Measurements from ENCODE around the gene CTIF. TPM values are rescaled to one million over a fixed set of nuclear protein-coding genes. Genes with fewer than 3 reads are reported as not detected.

Gene CTIF
- total and polyA plus RNA-seq, 2 experiments from 2014 or later: 8.6 to 14.4 TPM

GRCh38 chr18:48619501-48619900, 80.7 kb downstream of the CTIF start (continued):
- TF ChIP-seq ETS1 (IDR thresholded peaks at IDR 0.05): no peak
- no peak for TF ChIP-seq NANOG (IDR thresholded peaks at IDR 0.05; ENCODE audit: borderline replicate concordance)
- no peak for TF ChIP-seq EZH2phosphoT487 (IDR thresholded peaks at IDR 0.05; ENCODE audit: unreplicated experiment)
- TF ChIP-seq ZNF331 (CRISPR knock-in tag; IDR thresholded peaks at IDR 0.05; ENCODE audit: low read depth): no peak

- no peak overlapping the region for H3K4me3 ChIP-seq
- peaks cover 19% of the 10 kb centered on the region for H3K27me3 Mint-ChIP-seq (ENCODE audit: insufficient read depth, low read depth, poor library complexity)
- peaks cover 58% of the 10 kb centered on the region for H3K4me1 Mint-ChIP-seq
- no peak for ATAC-seq
- TF ChIP-seq EZH2 (IDR thresholded peaks at IDR 0.05; ENCODE audit: low read depth, unreplicated experiment) (no peak), REST (IDR thresholded peaks at IDR 0.05; ENCODE audit: unreplicated experiment) (no peak), CREB1 (CRISPR knock-in tag; IDR thresholded peaks at IDR 0.05; ENCODE audit: low read depth) (no peak), NANOG (IDR thresholded peaks at IDR 0.05; ENCODE audit: borderline replicate concordance) (no peak), EZH2phosphoT487 (IDR thresholded peaks at IDR 0.05; ENCODE audit: unreplicated experiment) (no peak)
- H2AFZ ChIP-seq: no peak overlapping the region
- H3K27ac Mint-ChIP-seq: 0 out of 2 replicates have a peak overlapping the region, but pooled peaks have one; percentile 18
- H3K4me2 ChIP-seq: no peak overlapping the region
- DNase-seq (ENCODE audit: low spot score): no peak
- no peaks in the 10 kb centered on the region for H4K20me1 ChIP-seq (replicated peaks; ENCODE audit: insufficient read depth)
- 0 out of 2 replicates have a peak, but pooled peaks cover under 1% of the 10 kb centered on the region for H3K79me2 ChIP-seq (replicated peaks; ENCODE audit: insufficient read depth)
- H3K36me3 Mint-ChIP-seq (ENCODE audit: low read depth): no peaks in the 10 kb centered on the region
- no peaks in the 10 kb centered on the region for H3K36me3 ChIP-seq (ENCODE audit: insufficient read depth)
- H3K27me3 ChIP-seq (ENCODE audit: insufficient read depth): no peaks in the 10 kb centered on the region
- H3K4me1 ChIP-seq (ENCODE audit: insufficient read depth): peaks cover 13% of the 10 kb centered on the region; the same call in 1 of the 2 replicates
- no peaks in the 10 kb centered on the region for H3K9me2 ChIP-seq (ENCODE audit: insufficient read depth)
- no peak overlapping the region for H3K27ac ChIP-seq (ENCODE audit: low read depth)
- H3F3A ChIP-seq (replicated peaks; ENCODE audit: low read depth): no peaks in the 10 kb centered on the region
- no peak overlapping the region for H3K4me3 Mint-ChIP-seq
- no peaks in the 10 kb centered on the region; the same call in 2 of the 3 replicates for H3K9me3 Mint-ChIP-seq
These were observed 81.2 kb downstream of the CTIF start for GRCh38 chr18:48620071-48620470.

DNA sequence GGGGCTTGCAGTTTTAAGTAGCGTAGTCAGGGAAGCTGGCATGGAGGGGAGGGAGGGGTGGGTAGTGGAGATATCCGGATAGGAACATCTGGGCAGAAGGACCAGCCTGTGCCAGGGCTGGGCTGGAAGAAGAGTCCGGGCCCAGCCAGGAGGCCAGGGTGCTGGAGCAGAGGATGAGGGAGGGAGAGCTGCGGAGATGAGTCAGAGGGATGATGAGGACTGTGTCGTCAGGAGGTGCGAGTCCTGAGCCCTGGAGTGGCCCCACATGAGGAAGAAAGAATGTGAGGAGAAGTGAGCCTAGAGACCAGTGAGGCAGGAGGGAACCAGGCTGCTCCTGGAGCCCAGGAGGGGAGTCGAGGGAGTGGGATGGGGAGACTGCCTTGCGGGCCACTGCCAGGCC, 82.4 kb downstream of the CTIF start:
- H3K79me2 ChIP-seq (replicated peaks; ENCODE audit: insufficient read depth): no peaks in the 10 kb centered on the region
- Mint-ChIP-seq H3K4me3 (no peak overlapping the region), H3K36me3 (ENCODE audit: low read depth) (no peaks in the 10 kb centered on the region), H3K9me3 (no peaks in the 10 kb centered on the region; the same call in 2 of the 3 replicates), H3K27ac (peak overlapping the region; percentile 33; the same call in 1 of the 2 replicates), H3K4me1 (peaks cover 47% of the 10 kb centered on the region), H3K27me3 (ENCODE audit: insufficient read depth, low read depth, poor library complexity) (peaks cover 14% of the 10 kb centered on the region)
- no peaks in the 10 kb centered on the region for H3F3A ChIP-seq (replicated peaks; ENCODE audit: low read depth)
- no peak overlapping the region for H2AFZ ChIP-seq
- no peaks in the 10 kb centered on the region for H4K20me1 ChIP-seq (replicated peaks; ENCODE audit: insufficient read depth)
- DNase-seq (ENCODE audit: low spot score) (no peak), ATAC-seq (no peak)
- no peaks in the 10 kb centered on the region for H3K9me2 ChIP-seq (ENCODE audit: insufficient read depth)
- TF ChIP-seq STAT1 (IDR thresholded peaks at IDR 0.05; ENCODE audit: unreplicated experiment) (no peak), POLR2AphosphoS5 (IDR thresholded peaks at IDR 0.05; ENCODE audit: low read depth) (no peak), CREB1 (CRISPR knock-in tag; IDR thresholded peaks at IDR 0.05; ENCODE audit: low read depth) (no peak), ZNF331 (CRISPR knock-in tag; IDR thresholded peaks at IDR 0.05; ENCODE audit: low read depth) (no peak), ETS1 (IDR thresholded peaks at IDR 0.05) (no peak)
- H3K4me2 ChIP-seq: no peak overlapping the region
- no peaks in the 10 kb centered on the region for H3K27me3 ChIP-seq (ENCODE audit: insufficient read depth)
- H3K4me3 ChIP-seq: no peak overlapping the region
- peaks cover 13% of the 10 kb centered on the region; the same call in 1 of the 2 replicates for H3K4me1 ChIP-seq (ENCODE audit: insufficient read depth)
- no peak overlapping the region for H3K27ac ChIP-seq (ENCODE audit: low read depth)
- H3K36me3 ChIP-seq (ENCODE audit: insufficient read depth): no peaks in the 10 kb centered on the region
